ENCODE results near the gene METTL21A.

GRCh38 chr2:207617011-207617671 is 8.1 kb downstream of the METTL21A start:
- TF ChIP-seq CTCF (IDR thresholded peaks at IDR 0.05; ENCODE audit: poor library complexity), result no peak
- TF ChIP-seq EZH2 (IDR thresholded peaks at IDR 0.05; ENCODE audit: borderline replicate concordance), result no peak
- no peak for TF ChIP-seq EZH2phosphoT487 (IDR thresholded peaks at IDR 0.05; ENCODE audit: low read depth, severe bottlenecking, unreplicated experiment)

All from hepatocyte (in vitro differentiated cells).